Vagina (tissue), 2 donors: ENCODE data around the gene CD79A. TPM values are rescaled to one million over a fixed set of nuclear protein-coding genes. Genes with fewer than 3 reads are reported as not detected.

ENCODE experiments used
- DNase-seq, 2 donors: peaks; one replicate each; pipeline ENCODE4 v3.0.0-alpha.2; 2017; ENCODE audit errors: extremely low spot score in 2 of 2
- H3K27ac ChIP-seq: fragments of 200-600 bp; sonication (generic); one replicate; pipeline ENCODE4 v1.5.1; 2019
- H3K27me3 ChIP-seq: fragments of 200-600 bp; sonication (generic); one replicate; pipeline ENCODE4 v1.5.1; 2019
- H3K36me3 ChIP-seq, 2 donors: fragments of 200-600 bp; sonication (generic); one replicate each; pipeline ENCODE4 v1.5.1; 2017 to 2019
- H3K4me1 ChIP-seq: fragments of 200-600 bp; sonication (generic); one replicate; pipeline ENCODE4 v1.5.1; 2019
- H3K4me3 ChIP-seq, 2 donors: fragments of 200-600 bp; sonication (generic); 1 replicate in 1 of 2; 2 replicates in 1 of 2; pipeline ENCODE4 v1.5.1; 2016 to 2019
- H3K9me3 ChIP-seq: fragments of 200-600 bp; sonication (generic); one replicate; pipeline ENCODE4 v1.5.1; 2019
- POLR2A ChIP-seq, 2 donors: fragments of 450-650 bp; IDR thresholded peaks; one replicate each; pipeline ENCODE4 v1.6.1; 2017; ENCODE audit warnings: antibody characterized with exemption in 2 of 2, mild to moderate bottlenecking in 2 of 2, moderate library complexity in 2 of 2
- POLR2AphosphoS5 ChIP-seq, 2 donors: sonication (generic); formaldehyde crosslinking; IDR thresholded peaks; one replicate each; pipeline ENCODE4 v1.9.0; 2017; ENCODE audit warnings: antibody characterized with exemption in 2 of 2, mild to moderate bottlenecking in 2 of 2, low read depth in 1 of 2; ENCODE audit not compliant: insufficient read depth in 1 of 2
- intact Hi-C: fragments of 100-400 bp; cut with DNase I; formaldehyde crosslinking; loops from one replicate; pipeline ENCODE4 v1.15.1; 2023
- total RNA-seq: library from RNA; depleted of rRNA; stranded (reverse); fragments of >200 nt; gene quantifications from one replicate; pipeline ENCODE4 v1.2.3, GENCODE V29; 2016
- TF ChIP-seq, protein P1 (sequence below), 3 experiments: fragments of 450-650 bp in 2 of 3; fragments of 200-600 bp in 1 of 3; sonication (generic) in 1 of 3; IDR thresholded peaks; one replicate each; pipeline ENCODE4 v1.5.1; 2017 to 2019; ENCODE audit warnings: antibody characterized with exemption in 3 of 3, mild to moderate bottlenecking in 2 of 3, moderate library complexity in 2 of 3

Gene CD79A
- total RNA-seq, 1 donor from 2014 or later: not detected

DNA sequence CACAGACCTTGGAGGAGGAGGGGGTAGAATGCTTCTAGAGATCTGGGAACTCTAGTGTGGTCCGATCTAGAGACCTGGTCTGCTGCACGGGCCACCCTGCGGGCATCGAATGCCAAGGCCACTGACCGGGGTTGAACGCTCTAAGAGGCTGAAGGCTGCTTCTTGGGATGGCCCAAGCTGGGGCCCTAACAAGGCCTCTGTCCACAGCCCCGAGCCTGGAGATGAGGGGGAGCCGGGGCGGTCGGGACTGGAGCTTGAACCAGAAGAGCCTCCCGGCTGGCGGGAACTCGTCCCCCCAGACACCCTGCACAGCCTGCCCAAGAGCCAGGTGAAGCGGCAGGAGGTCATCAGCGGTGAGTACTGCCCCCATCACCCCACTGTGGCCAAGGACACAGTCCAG is 21.2 kb downstream of the CD79A start:
- Histone ChIP-seq H3K4me1 (no peaks in the 10 kb centered on the region), H3K4me3 (no peak overlapping the region), H3K27me3 (no peaks in the 10 kb centered on the region), H3K36me3 (peaks cover 0 to 83% of the 10 kb centered on the region in 2 donors), H3K27ac (no peak overlapping the region), H3K9me3 (no peaks in the 10 kb centered on the region)
- TF ChIP-seq POLR2AphosphoS5 (IDR thresholded peaks at IDR 0.05; ENCODE audit: insufficient read depth in 1 of 2, low read depth in 1 of 2) (no peak), POLR2A (IDR thresholded peaks at IDR 0.05) (no peak)
- TF ChIP-seq, protein P1, sequence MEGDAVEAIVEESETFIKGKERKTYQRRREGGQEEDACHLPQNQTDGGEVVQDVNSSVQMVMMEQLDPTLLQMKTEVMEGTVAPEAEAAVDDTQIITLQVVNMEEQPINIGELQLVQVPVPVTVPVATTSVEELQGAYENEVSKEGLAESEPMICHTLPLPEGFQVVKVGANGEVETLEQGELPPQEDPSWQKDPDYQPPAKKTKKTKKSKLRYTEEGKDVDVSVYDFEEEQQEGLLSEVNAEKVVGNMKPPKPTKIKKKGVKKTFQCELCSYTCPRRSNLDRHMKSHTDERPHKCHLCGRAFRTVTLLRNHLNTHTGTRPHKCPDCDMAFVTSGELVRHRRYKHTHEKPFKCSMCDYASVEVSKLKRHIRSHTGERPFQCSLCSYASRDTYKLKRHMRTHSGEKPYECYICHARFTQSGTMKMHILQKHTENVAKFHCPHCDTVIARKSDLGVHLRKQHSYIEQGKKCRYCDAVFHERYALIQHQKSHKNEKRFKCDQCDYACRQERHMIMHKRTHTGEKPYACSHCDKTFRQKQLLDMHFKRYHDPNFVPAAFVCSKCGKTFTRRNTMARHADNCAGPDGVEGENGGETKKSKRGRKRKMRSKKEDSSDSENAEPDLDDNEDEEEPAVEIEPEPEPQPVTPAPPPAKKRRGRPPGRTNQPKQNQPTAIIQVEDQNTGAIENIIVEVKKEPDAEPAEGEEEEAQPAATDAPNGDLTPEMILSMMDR (IDR thresholded peaks at IDR 0.05): no peak
- no peak for DNase-seq
- intact Hi-C loops: no loop called here

DNA sequence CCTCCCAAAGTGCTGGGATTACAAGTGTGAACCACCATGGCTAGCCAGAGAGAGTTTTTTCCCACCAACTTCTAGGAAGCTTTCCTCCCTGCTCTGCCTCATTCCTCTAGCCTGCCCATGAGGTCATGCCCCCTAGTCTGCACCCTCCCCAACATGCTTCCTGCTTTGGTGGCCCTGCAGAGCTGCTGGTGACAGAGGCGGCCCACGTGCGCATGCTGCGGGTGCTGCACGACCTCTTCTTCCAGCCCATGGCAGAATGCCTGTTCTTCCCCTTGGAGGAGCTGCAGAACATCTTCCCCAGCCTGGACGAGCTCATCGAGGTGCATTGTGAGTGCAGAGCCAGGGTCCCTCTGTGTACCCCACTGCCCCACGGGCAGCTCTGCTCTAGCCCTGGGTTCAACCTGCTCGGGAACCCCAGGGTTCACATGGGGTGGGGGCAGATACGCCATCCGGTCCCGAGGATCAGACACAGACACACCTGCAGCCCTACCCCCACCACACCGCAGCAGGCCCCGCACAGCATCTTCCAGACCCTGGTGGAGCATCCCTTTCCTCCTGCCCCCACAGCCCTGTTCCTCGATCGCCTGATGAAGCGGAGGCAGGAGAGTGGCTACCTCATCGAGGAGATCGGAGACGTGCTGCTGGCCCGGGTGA is 24.8 kb downstream of the CD79A start:
- intact Hi-C loops: no loop called here
- peaks cover 0 to 92% of the 10 kb centered on the region in 2 donors for H3K36me3 ChIP-seq
- TF ChIP-seq, protein P1 (IDR thresholded peaks at IDR 0.05): no peak
- TF ChIP-seq POLR2A (IDR thresholded peaks at IDR 0.05): no peak
- TF ChIP-seq POLR2AphosphoS5 (IDR thresholded peaks at IDR 0.05; ENCODE audit: insufficient read depth in 1 of 2, low read depth in 1 of 2): no peak
- H3K4me3 ChIP-seq: no peak overlapping the region
- no peaks in the 10 kb centered on the region for H3K27me3 ChIP-seq
- H3K27ac ChIP-seq: no peak overlapping the region
- no peaks in the 10 kb centered on the region for H3K4me1 ChIP-seq
- DNase-seq: no peak
- H3K9me3 ChIP-seq: no peaks in the 10 kb centered on the region

DNA sequence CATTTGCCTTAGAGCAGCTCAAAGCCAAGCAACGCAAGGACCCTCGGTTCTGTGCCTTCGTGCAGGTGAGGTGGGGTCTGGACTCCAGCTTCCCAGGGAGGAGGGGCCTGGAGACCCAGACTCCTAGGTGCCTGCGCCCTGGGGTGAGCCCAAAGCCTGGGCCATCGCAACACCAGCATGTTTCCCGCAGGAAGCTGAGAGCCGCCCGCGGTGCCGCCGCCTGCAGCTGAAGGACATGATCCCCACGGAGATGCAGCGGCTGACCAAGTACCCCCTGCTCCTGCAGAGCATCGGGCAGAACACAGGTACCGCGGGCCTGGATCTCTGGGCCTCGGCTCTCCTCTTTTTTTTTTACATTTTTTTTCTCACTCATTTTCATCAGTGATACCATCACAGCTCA is 25.5 kb downstream of the CD79A start:
- TF ChIP-seq, protein P1 (IDR thresholded peaks at IDR 0.05): no peak
- TF ChIP-seq POLR2AphosphoS5 (IDR thresholded peaks at IDR 0.05; ENCODE audit: insufficient read depth in 1 of 2, low read depth in 1 of 2) (no peak), POLR2A (IDR thresholded peaks at IDR 0.05) (no peak)
- H3K9me3 ChIP-seq: no peaks in the 10 kb centered on the region
- H3K4me3 ChIP-seq: no peak overlapping the region
- DNase-seq: no peak
- no peak overlapping the region for H3K27ac ChIP-seq
- H3K27me3 ChIP-seq: no peaks in the 10 kb centered on the region
- H3K36me3 ChIP-seq: peaks cover 0 to 86% of the 10 kb centered on the region in 2 donors
- intact Hi-C loops: no loop called here
- H3K4me1 ChIP-seq: no peaks in the 10 kb centered on the region

DNA sequence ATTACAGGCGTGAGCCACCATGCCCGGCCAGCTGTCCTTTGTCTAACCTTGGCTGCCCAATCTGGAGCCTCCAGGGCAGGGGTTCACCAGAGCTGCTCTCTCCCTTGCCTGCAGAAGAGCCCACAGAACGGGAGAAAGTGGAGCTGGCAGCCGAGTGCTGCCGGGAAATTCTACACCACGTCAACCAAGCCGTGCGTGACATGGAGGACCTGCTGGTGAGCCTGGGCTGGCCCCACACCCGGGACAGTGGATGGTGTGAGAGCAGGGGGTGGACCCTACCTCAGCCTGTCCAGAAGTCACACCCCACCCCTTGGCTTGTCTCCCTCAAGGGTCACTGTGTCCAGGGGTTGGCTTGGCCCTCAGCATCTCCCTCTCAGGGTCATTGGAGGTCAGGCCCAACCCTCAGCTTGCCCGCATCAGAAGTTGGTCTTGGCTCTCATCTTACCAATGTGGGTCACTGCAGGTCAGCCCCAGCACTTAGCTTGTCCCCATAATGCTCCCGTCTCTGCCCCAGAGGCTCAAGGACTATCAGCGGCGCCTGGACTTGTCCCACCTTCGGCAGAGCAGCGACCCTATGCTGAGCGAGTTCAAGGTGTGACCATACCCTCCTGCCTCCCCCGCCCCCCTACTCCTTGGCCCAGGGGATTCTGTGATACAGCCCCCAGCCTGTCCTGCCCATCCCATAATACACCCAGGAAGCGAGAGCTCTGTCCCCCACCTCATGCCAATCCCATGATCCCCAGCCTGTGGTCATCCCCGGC is 26.3 kb downstream of the CD79A start:
- Histone ChIP-seq H3K36me3 (peaks cover 0 to 78% of the 10 kb centered on the region in 2 donors), H3K4me3 (no peak overlapping the region)

More for the DNA sequence above, 26.3 kb downstream of the CD79A start:
- Histone ChIP-seq H3K4me1 (no peaks in the 10 kb centered on the region), H3K27ac (no peak overlapping the region), H3K27me3 (no peaks in the 10 kb centered on the region), H3K9me3 (no peaks in the 10 kb centered on the region)
- no peak for DNase-seq
- intact Hi-C loops: no loop called here
- no peak for TF ChIP-seq POLR2AphosphoS5 (IDR thresholded peaks at IDR 0.05; ENCODE audit: insufficient read depth in 1 of 2, low read depth in 1 of 2)
- TF ChIP-seq, protein P1 (IDR thresholded peaks at IDR 0.05): no peak
- TF ChIP-seq POLR2A (IDR thresholded peaks at IDR 0.05): no peak
